H1 (cell line): Measurements from ENCODE around the gene TTYH2. TPM values are rescaled to one million over a fixed set of nuclear protein-coding genes. Genes with fewer than 3 reads are reported as not detected.

Experiments
- CTCF ChIA-PET: fragments of 300-600 bp; sonication (Branson Sonifier 250); formaldehyde crosslinking; loops from one replicate; lab custom pipeline; 2021; ENCODE audit not compliant: partially characterized antibody; lab: Charles Lee
- POLR2A ChIA-PET: fragments of 300-600 bp; sonication (Branson Sonifier 250); formaldehyde crosslinking; loops from one replicate; lab custom pipeline; 2021; ENCODE audit warnings: inconsistent platforms; ENCODE audit not compliant: partially characterized antibody; lab: Charles Lee
- DNase-seq, 2 experiments: peaks; one replicate each; pipeline versions ENCODE4 v3.0.0 to v3.0.0-alpha.2; 2010 to 2022; ENCODE audit warnings: low spot score in 2 of 2, low read depth in 1 of 2, mixed read lengths in 1 of 2
- FAIRE-seq: peaks from 2 replicates; lab custom pipeline; 2011; peaks lifted over from hg19 to GRCh38; lab: Jason Lieb, UNC
- H2AFZ ChIP-seq: 2 replicates; pipeline ENCODE4 v1.8.1; 2012; ENCODE audit warnings: low read length, inconsistent platforms
- H2AK5ac ChIP-seq: 2 replicates; pipeline ENCODE4 v1.6.1; 2013; ENCODE audit warnings: low read depth, low read length
- H2BK120ac ChIP-seq: replicated peaks from 2 replicates; pipeline ENCODE3; 2013; ENCODE audit warnings: low read depth, low read length, inconsistent platforms
- H2BK12ac ChIP-seq: 2 replicates; pipeline ENCODE4 v1.6.1; 2013; ENCODE audit warnings: low read depth, low read length
- H2BK15ac ChIP-seq: 2 replicates; pipeline ENCODE4 v1.6.1; 2013; ENCODE audit warnings: low read length
- H2BK20ac ChIP-seq: 2 replicates; pipeline ENCODE4 v1.6.1; 2013; ENCODE audit warnings: low read length
- H2BK5ac ChIP-seq: 2 replicates; pipeline ENCODE4 v1.6.1; 2013; ENCODE audit warnings: low read depth, low read length
- H3K14ac ChIP-seq: 2 replicates; pipeline ENCODE4 v1.6.1; 2013; ENCODE audit warnings: inconsistent platforms; ENCODE audit not compliant: insufficient read length
- H3K18ac ChIP-seq: 2 replicates; pipeline ENCODE4 v1.6.1; 2013; ENCODE audit warnings: low read length; ENCODE audit errors: extremely low read depth
- H3K23ac ChIP-seq: 2 replicates; pipeline ENCODE4 v1.6.1; 2013; ENCODE audit warnings: inconsistent platforms; ENCODE audit not compliant: insufficient read length
- H3K23me2 ChIP-seq: 2 replicates; pipeline ENCODE4 v1.6.1; 2013; ENCODE audit warnings: low read depth, low read length
- H3K27ac ChIP-seq: 2 replicates; pipeline ENCODE4 v1.6.1; 2011; ENCODE audit warnings: low read depth, low read length, inconsistent platforms
- H3K27me3 ChIP-seq, 4 experiments: replicated peaks in 1 of 4; 1 replicate in 1 of 4; 2 replicates in 3 of 4; pipeline versions ENCODE4 v1.6.1 to v1.8.1; 2011 to 2013; ENCODE audit warnings: low read length in 3 of 4, mild to moderate bottlenecking in 3 of 4, inconsistent platforms in 2 of 4, mixed read lengths in 2 of 4, moderate library complexity in 1 of 4; ENCODE audit not compliant: control insufficient read depth in 3 of 4, insufficient read depth in 3 of 4; ENCODE audit errors: extremely low read depth in 1 of 4
- H3K36me3 ChIP-seq, 4 experiments: 2 replicates each; pipeline versions ENCODE4 v1.6.1 to v1.8.1; 2011 to 2013; ENCODE audit warnings: mild to moderate bottlenecking in 4 of 4, low read length in 3 of 4, moderate library complexity in 2 of 4, control low read depth in 1 of 4, inconsistent platforms in 1 of 4; ENCODE audit not compliant: insufficient read depth in 4 of 4, control insufficient read depth in 2 of 4
- H3K4ac ChIP-seq: replicated peaks from 2 replicates; pipeline ENCODE3; 2013; ENCODE audit warnings: low read length, low read depth, mixed read lengths, inconsistent platforms; ENCODE audit not compliant: insufficient read length
- H3K4me1 ChIP-seq, 4 experiments: replicated peaks in 1 of 4; 1 replicate in 1 of 4; 2 replicates in 3 of 4; pipeline versions ENCODE4 v1.6.1 to v1.8.1; 2011 to 2013; ENCODE audit warnings: low read length in 3 of 4, inconsistent platforms in 2 of 4, mixed read lengths in 1 of 4; ENCODE audit not compliant: insufficient read depth in 4 of 4, control insufficient read depth in 3 of 4
- H3K4me2 ChIP-seq, 2 experiments: 2 replicates each; pipeline versions ENCODE4 v1.6.1 to v1.8.1; 2011 to 2013; ENCODE audit warnings: low read depth in 2 of 2, low read length in 2 of 2, control low read depth in 1 of 2, inconsistent platforms in 1 of 2, mild to moderate bottlenecking in 1 of 2; ENCODE audit not compliant: insufficient read depth in 1 of 2
- H3K4me3 ChIP-seq, 4 experiments: fragments of 200-600, 300-600 bp in 1 of 4; sonication (generic), shearing (Covaris generic), sonication (Bioruptor Twin) in 1 of 4; 2 replicates each; pipeline versions ENCODE4 v1.5.1 to v1.8.1; 2011 to 2016; ENCODE audit warnings: low read length in 4 of 4, low read depth in 3 of 4, control low read depth in 2 of 4, inconsistent platforms in 2 of 4, mild to moderate bottlenecking in 2 of 4, mixed read lengths in 1 of 4, moderate library complexity in 1 of 4; ENCODE audit not compliant: insufficient read depth in 2 of 4; ENCODE audit errors: extremely low read depth in 1 of 4
- H3K56ac ChIP-seq: replicated peaks from 2 replicates; pipeline ENCODE3; 2013; ENCODE audit warnings: low read depth, mild to moderate bottlenecking, mixed read lengths, low read length, inconsistent platforms; ENCODE audit not compliant: insufficient read length
- H3K79me1 ChIP-seq: 2 replicates; pipeline ENCODE4 v1.6.1; 2013; ENCODE audit warnings: low read depth, low read length, control low read depth
- H3K79me2 ChIP-seq, 2 experiments: 2 replicates each; pipeline versions ENCODE4 v1.6.1 to v1.8.1; 2012 to 2013; ENCODE audit warnings: low read length in 2 of 2, mild to moderate bottlenecking in 2 of 2, inconsistent platforms in 1 of 2; ENCODE audit not compliant: insufficient read depth in 2 of 2, control insufficient read depth in 1 of 2
- H3K9ac ChIP-seq, 4 experiments: replicated peaks in 1 of 4; 1 replicate in 1 of 4; 2 replicates in 3 of 4; pipeline versions ENCODE4 v1.6.1 to v1.8.1; 2011 to 2013; ENCODE audit warnings: low read depth in 3 of 4, low read length in 3 of 4, control low read depth in 2 of 4, mild to moderate bottlenecking in 2 of 4, moderate library complexity in 2 of 4, inconsistent platforms in 1 of 4; ENCODE audit errors: extremely low read depth in 1 of 4
- H3K9me3 ChIP-seq, 2 experiments: 2 replicates each; pipeline versions ENCODE4 v1.6.1 to v1.8.1; 2012 to 2013; ENCODE audit warnings: mild to moderate bottlenecking in 2 of 2, moderate library complexity in 2 of 2, control low read depth in 1 of 2, inconsistent platforms in 1 of 2, low read depth in 1 of 2, low read length in 1 of 2, mixed read lengths in 1 of 2; ENCODE audit not compliant: insufficient read depth in 2 of 2
- H4K20me1 ChIP-seq, 2 experiments: replicated peaks in 1 of 2; 2 replicates each; pipeline versions ENCODE3 to v1.8.1; 2011 to 2013; ENCODE audit warnings: inconsistent platforms in 2 of 2, low read length in 2 of 2, mild to moderate bottlenecking in 1 of 2; ENCODE audit not compliant: insufficient read depth in 2 of 2, control insufficient read depth in 1 of 2
- H4K5ac ChIP-seq: 2 replicates; pipeline ENCODE4 v1.6.1; 2013; ENCODE audit warnings: low read length, low read depth, mixed read lengths, inconsistent platforms; ENCODE audit not compliant: insufficient read length
- H4K8ac ChIP-seq: 2 replicates; pipeline ENCODE4 v1.8.0; 2013; ENCODE audit warnings: mild to moderate bottlenecking, moderate library complexity, low read length, inconsistent platforms; ENCODE audit not compliant: insufficient read depth; ENCODE audit errors: extremely low read depth
- H4K91ac ChIP-seq: replicated peaks from 2 replicates; pipeline ENCODE3; 2013; ENCODE audit warnings: low read length, mixed read lengths, inconsistent platforms; ENCODE audit not compliant: insufficient read length
- CHD1 ChIP-seq: IDR thresholded peaks from 2 replicates; pipeline ENCODE4 v1.6.1; 2012; ENCODE audit warnings: low read depth, low read length, improper control_type of control experiment
- CREB1 ChIP-seq: IDR thresholded peaks from 2 replicates; pipeline ENCODE4 v1.6.1; 2012; ENCODE audit warnings: inconsistent platforms
- HDAC2 ChIP-seq, 2 experiments: fragments of 300-600 bp in 1 of 2; sonication (generic) in 1 of 2; IDR thresholded peaks; 2 replicates each; pipeline ENCODE4 v1.6.1; 2011 to 2012; ENCODE audit warnings: low read depth in 2 of 2, low read length in 2 of 2, mild to moderate bottlenecking in 2 of 2, moderate library complexity in 2 of 2, borderline replicate concordance in 1 of 2, inconsistent platforms in 1 of 2
- JUN ChIP-seq: IDR thresholded peaks from 2 replicates; pipeline ENCODE4 v1.6.1; 2011; ENCODE audit warnings: low read depth, mild to moderate bottlenecking, improper control_type of control experiment, low read length
- JUND ChIP-seq: IDR thresholded peaks from 2 replicates; pipeline ENCODE4 v1.6.1; 2011; ENCODE audit warnings: mild to moderate bottlenecking, improper control_type of control experiment, low read length
- KDM5A ChIP-seq: fragments of 200-600 bp; IDR thresholded peaks from 2 replicates; pipeline ENCODE4 v1.7.1; 2012; ENCODE audit warnings: mild to moderate bottlenecking, low read length, inconsistent platforms, mixed read lengths
- PHF8 ChIP-seq: fragments of 200-600 bp; sonication (generic); conservative IDR thresholded peaks from 2 replicates; pipeline ENCODE4 v1.7.1; 2012; ENCODE audit warnings: low read depth, mild to moderate bottlenecking, inconsistent platforms, low read length, moderate library complexity
- RAD21 ChIP-seq, 2 experiments: IDR thresholded peaks in 1 of 2; conservative IDR thresholded peaks in 1 of 2; 2 replicates each; pipeline ENCODE4 v1.6.1; 2011; ENCODE audit warnings: low read depth in 2 of 2, low read length in 2 of 2, improper control_type of control experiment in 1 of 2, inconsistent platforms in 1 of 2, mild to moderate bottlenecking in 1 of 2, moderate library complexity in 1 of 2
- SP2 ChIP-seq: IDR thresholded peaks from 2 replicates; pipeline ENCODE4 v1.6.1; 2012; ENCODE audit warnings: mild to moderate bottlenecking, low read length, inconsistent platforms
- YY1 ChIP-seq: IDR thresholded peaks from 2 replicates; pipeline ENCODE4 v1.6.1; 2011; ENCODE audit warnings: low read depth, mild to moderate bottlenecking, low read length
- ZNF274 ChIP-seq: IDR thresholded peaks from 2 replicates; pipeline ENCODE4 v1.7.0; 2012; ENCODE audit warnings: low read length, borderline replicate concordance; ENCODE audit errors: extremely low read depth
- WGBS, 2 experiments: shearing (Covaris generic) in 1 of 2; methylation state at CpG; one replicate each; pipeline versions ENCODE4 v1.1.6 to v1.1.7; 2013 to 2015; ENCODE audit warnings: low lambda C conversion rate in 2 of 2, mixed read lengths in 2 of 2, inconsistent platforms in 1 of 2, low coverage in 1 of 2, missing lambda C conversion rate in 1 of 2; ENCODE audit not compliant: insufficient replicate concordance in 2 of 2, insufficient coverage in 1 of 2, insufficient read length in 1 of 2; ENCODE audit errors: extremely low coverage in 1 of 2, missing lambda C conversion rate in 1 of 2; 5-methylcytosine and 5-hydroxymethylcytosine counted together
- polyA plus RNA-seq, 7 experiments: library from polyadenylated mRNA; depleted of rRNA in 3 of 7; stranded (reverse) in 5 of 7; unstranded in 2 of 7; fragments of >200 nt in 5 of 7; fragments of 200-250 nt in 2 of 7; gene quantifications; 1 replicate in 5 of 7; 2 replicates in 1 of 7; 4 replicates in 1 of 7; pipeline versions ENCODE4 v1.2.1 to v1.2.3, GENCODE V29; 2011 to 2013; ENCODE audit warnings: missing spikeins in 2 of 7, mixed read lengths in 2 of 7
- total RNA-seq: library from RNA; stranded (reverse); fragmentation: NEBNext Ultra II Directional; extraction: Animal tissue kit (Norgen Biotek cat#: 25700); gene quantifications from 2 replicates; pipeline ENCODE4 v1.2.1, GENCODE V29; 2021
- TF ChIP-seq, protein P1 (sequence below): IDR thresholded peaks from 2 replicates; pipeline ENCODE4 v1.6.1; 2011; ENCODE audit warnings: low read depth, mild to moderate bottlenecking, low read length; ENCODE audit not compliant: insufficient read depth
- TF ChIP-seq, protein P2 (sequence below): IDR thresholded peaks from 2 replicates; pipeline ENCODE4 v1.6.1; 2012; ENCODE audit warnings: inconsistent platforms

The TTYH2 gene
- total and polyA plus RNA-seq, 2 of the 8 experiments (the other 6 are each of a cell fraction or from before 2014, with no cell fraction given): 3.2 to 9.2 TPM

GRCh38 chr17:74179576-74179975 is 33.8 kb upstream of the TTYH2 start:
- H2BK12ac ChIP-seq: no peak overlapping the region
- no peak overlapping the region for H3K9ac ChIP-seq
- CTCF ChIA-PET: interaction anchor here (0.7 to 5.1 kb wide), 8 partner anchors 20 to 533 kb away, joined by 3 to 23 read pairs (median 8); no protein-coding TSS in a partner anchor
- no peak overlapping the region for H2AFZ ChIP-seq
- H3K23me2 ChIP-seq: no peaks in the 10 kb centered on the region
- H3K23ac ChIP-seq: no peak overlapping the region
- no peak overlapping the region for H3K27ac ChIP-seq
- FAIRE-seq: no peak
- H3K27me3 ChIP-seq: 0 out of 7 replicates have a peak, but pooled peaks cover 0 to 1% (median 0%) of the 10 kb centered on the region in 4 experiments
- H4K20me1 ChIP-seq: peaks cover 0 to 2% of the 10 kb centered on the region in 2 experiments
- H2BK15ac ChIP-seq: no peak overlapping the region
- no peak overlapping the region for H2BK20ac ChIP-seq
- H3K18ac ChIP-seq: no peak overlapping the region; the same call in 1 of the 2 replicates
- H4K91ac ChIP-seq: no peak overlapping the region
- DNase-seq: no peak
- no peak overlapping the region for H2AK5ac ChIP-seq
- H3K4me2 ChIP-seq: no peak overlapping the region
- WGBS, 2 experiments: 86% methylated on average over 4 of the region's 4 CpGs; no CpG with 5 or more reads in 1 of the 2 experiments
- TF ChIP-seq, protein P1, sequence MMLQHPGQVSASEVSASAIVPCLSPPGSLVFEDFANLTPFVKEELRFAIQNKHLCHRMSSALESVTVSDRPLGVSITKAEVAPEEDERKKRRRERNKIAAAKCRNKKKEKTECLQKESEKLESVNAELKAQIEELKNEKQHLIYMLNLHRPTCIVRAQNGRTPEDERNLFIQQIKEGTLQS: no peak
- TF ChIP-seq JUND (no peak), JUN (no peak), CREB1 (no peak), PHF8 (no peak), KDM5A (no peak), CHD1 (no peak), SP2 (no peak), HDAC2 (IDR thresholded peaks at IDR 0.05; ENCODE audit: borderline replicate concordance in 1 of 2, low read depth in 2 of 2, low read length in 2 of 2) (no peak), ZNF274 (no peak), YY1 (no peak), RAD21 (IDR thresholded peaks at IDR 0.05 in 1 of 2, conservative IDR thresholded peaks at IDR 0.05 in 1 of 2; ENCODE audit: low read depth in 2 of 2, low read length in 2 of 2) (no peak)
- TF ChIP-seq, protein P2, sequence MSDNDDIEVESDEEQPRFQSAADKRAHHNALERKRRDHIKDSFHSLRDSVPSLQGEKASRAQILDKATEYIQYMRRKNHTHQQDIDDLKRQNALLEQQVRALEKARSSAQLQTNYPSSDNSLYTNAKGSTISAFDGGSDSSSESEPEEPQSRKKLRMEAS: no peak
- TF ChIP-seq, all 59 proteins: peak for 0
- no peak overlapping the region for H4K5ac ChIP-seq
- H3K14ac ChIP-seq: no peak overlapping the region
- H3K4me1 ChIP-seq: 0 out of 7 replicates have a peak, but pooled peaks cover 0 to 4% (median 0%) of the 10 kb centered on the region in 4 experiments
- no peak overlapping the region for H4K8ac ChIP-seq
- H3K56ac ChIP-seq: no peak overlapping the region
- no peak overlapping the region for H2BK5ac ChIP-seq
- H3K4ac ChIP-seq: no peak overlapping the region
- POLR2A ChIA-PET: interaction anchor here (1.4 kb wide), 1 partner anchor 20 kb away, joined by 3 read pairs; no protein-coding TSS in a partner anchor
- no peaks in the 10 kb centered on the region for H3K36me3 ChIP-seq
- no peaks in the 10 kb centered on the region for H3K79me2 ChIP-seq
- H3K79me1 ChIP-seq: no peaks in the 10 kb centered on the region
- H3K9me3 ChIP-seq: no peaks in the 10 kb centered on the region
- no peak overlapping the region for H3K4me3 ChIP-seq
- H2BK120ac ChIP-seq: no peak overlapping the region
